Stimulated activated CD4-positive, alpha-beta T cell treated with anti-CD3 and anti-CD28 coated beads, TNF-alpha, amount 100 ng/mL, for 24 hours (primary cell): Measurements from ENCODE around the gene PTPN14.

Experiments
- DNase-seq, 3 experiments: peaks; one replicate each; pipeline ENCODE4 v3.0.0-alpha.2; 2020; ENCODE audit warnings: low read depth in 3 of 3

The PTPN14 gene

DNA sequence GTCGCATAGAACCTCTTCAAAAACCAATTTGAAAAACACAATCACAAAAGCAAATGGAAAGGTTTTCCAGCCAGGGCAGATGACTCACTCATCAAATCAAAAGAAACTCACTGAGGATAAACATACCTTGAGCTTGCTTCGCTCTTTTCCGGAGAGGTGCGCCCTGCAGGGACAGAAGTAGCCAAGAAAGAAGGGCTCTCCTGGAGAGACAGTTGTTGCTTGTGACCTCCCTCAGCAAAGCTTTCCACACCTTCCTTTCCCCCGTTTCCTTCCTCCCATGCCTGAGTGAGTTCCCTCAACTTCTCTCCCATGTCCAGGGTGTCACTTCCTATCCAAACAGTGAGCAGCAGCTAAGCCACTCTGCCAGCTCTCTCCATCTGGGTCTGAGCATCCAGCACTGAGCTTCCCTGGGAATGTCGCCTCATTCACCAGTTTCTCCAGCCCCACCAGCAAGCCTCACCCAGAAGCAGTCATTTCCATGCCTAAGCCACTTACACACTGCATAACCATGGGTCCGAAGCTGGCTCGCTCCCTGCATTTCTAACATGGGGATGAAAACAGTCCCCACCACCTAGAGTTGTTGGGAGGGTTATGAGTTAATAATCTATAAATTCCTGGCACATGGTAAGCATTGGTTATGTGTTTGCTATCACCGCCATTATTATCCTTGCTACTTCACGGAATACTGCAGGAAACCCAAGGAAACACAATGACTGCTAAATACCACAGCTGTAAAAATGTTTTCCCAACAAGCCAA, 75.0 kb downstream of the PTPN14 start:
- no peak for DNase-seq

DNA sequence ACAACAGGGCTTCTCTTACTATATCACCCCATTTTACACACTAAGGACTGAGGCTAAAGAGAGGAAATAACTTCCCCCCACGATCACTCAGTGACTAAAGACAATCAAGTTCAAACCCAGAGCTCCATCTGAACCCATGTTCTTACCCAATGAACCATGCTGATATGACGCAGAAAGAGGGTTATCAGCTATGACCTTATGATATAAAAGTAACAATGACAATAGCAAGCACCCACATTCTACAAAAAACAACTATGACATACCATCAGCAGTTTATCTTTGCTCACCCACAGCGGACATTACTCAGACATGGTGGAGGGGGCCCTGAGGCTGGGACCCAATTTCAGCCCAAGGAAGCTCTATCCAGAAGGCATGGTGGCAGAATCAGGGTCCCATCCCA, 75.7 kb downstream of the PTPN14 start:
- DNase-seq, result no peak

DNA sequence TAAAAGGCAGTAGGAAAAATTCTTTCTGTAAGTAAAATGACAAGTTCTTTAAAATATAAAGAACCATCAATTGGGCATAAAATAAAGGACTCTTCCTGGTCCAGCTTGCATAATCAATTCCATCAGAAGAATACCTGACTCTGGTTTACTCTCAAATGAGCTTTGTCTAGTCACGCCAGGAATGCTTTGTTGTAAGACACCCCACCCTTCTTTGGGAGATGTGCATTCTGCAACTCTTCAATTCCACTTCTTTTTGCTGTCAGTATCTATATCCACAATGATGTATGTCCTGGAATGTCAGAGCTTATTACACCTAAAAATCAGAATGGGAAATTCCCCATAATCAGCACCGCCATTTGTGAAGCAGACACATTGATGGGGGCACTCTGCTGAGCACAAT, 76.1 kb downstream of the PTPN14 start:
- DNase-seq, result no peak

DNA sequence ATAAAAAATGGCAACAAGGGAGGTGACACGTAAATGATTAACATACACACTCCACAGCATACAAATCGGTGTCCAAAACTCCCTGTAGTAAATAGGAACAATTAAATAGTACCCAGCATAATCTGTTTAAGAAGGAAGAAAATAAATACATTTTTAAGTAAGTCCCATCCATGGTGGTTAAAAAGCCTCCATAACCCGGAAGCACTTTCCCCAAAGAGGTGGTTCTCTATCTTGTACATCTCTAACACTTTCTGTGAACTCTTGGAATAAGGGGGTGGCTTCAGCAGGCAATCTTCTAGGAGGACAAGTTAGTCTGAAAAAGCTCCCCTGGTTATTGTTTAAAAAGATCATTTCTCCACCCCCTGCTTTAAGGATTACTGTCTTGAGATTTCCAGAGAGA, 76.9 kb downstream of the PTPN14 start:
- no peak for DNase-seq

DNA sequence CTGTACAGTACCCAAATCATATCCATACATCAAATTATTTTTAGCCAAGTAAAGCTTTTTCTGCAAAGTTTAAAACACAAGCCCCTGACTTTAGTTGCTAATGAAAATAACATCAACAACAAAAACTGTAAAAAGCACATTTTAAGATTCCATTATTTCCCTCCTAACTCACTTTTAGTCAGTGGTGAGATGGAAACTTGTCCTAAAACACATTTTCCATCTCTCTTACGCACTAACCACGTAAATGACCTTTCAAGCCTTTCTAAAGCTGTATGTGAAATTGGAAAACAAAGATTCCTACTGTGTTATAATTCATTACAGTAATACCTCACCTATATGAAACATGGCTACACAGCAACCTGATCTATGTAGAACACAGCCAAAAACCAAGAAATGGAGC, 77.5 kb downstream of the PTPN14 start:
- no peak for DNase-seq

DNA sequence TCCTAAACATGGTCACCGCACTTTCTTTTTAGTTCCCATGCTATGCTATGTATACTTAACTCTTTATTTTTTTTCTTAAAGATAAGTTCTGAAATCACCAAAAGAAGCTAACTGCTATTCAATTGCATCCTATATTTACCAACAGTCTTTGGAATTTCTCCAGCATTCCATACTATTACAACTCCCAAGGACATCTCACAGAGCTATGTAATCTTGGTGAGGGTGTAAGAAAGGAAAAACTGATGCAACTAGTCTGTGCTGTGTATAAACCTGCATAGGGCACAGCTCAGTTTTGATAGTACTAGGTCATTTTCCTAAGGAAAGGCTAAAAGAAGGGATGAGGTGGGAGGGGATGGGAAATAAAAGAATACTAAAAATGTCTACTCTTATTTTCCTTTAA, 78.0 kb downstream of the PTPN14 start:
- no peak for DNase-seq

DNA sequence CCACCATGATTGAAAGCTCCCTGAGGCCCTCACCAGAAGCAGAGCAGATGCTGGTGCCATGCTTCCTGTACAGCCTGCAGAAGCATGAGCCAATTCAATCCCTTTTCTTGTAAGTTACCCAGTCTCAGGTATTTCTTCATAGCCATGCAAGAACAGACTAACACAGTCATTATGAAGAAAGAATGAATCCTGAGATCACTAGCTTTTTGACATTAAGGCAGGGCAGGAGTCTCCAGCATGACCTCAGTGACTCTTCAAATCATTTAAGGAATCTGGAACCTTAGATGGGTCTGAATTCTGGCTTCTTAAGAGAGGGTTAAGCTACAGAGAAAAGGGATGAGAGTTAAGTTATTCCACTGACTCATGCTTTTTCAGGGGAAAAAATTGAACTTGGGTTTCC, 79.0 kb downstream of the PTPN14 start:
- DNase-seq, result no peak

DNA sequence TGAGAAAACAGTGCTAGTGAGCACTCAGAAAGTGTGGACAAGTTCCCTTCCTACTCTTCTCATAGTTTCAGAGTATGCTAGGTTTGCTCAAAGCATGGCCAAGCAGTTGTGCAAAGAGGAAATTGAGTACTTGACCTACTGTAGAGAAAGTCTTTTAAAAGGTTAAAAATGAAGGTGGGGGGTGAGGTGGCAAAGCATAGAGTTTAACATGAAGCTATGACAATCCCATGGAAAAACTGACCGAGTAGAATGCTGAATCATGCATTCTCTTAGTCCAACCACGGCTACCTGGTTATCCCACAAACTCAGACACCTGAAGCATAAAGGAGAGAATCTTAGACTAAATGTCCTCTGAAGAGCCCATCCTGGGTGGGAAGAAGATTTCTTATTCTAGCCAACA, 79.9 kb downstream of the PTPN14 start:
- no peak for DNase-seq

DNA sequence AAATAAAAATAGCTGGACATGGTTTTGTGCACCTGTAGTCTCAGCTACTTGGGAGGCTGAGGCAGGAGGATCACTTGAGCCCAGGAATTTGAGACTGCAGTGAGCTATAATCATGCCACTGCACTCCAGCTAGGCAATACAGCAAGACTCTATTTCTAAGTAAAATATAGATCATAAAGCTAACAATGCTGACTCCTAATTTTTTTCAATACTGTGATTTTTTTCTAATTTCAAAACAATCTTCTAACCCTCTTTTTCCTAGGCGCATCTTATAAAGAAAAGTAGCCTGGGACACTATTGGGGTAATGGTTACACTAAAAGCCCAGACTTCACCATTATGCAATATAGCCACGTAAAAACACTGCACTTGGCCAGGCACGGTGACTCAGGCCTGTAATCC, 81.3 kb downstream of the PTPN14 start:
- no peak for DNase-seq

DNA sequence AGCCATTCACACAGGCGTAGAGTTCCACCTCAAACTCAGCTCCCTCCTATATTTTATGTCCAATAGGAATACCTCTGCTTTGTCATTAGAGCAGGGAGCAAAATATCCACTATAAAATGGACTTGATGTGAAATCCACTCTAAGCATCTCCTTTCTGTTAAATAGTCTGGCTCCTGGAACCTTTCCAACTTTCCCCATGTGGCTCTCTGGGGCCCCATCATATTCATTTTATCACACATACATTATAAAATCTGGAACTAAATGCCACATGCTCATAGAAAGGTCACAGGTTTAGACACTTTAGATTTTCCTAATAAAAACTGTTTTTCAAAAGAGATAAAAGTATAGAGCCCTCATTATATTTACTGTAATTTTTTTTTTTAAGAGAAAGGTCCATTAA, 82.1 kb downstream of the PTPN14 start:
- no peak for DNase-seq

DNA sequence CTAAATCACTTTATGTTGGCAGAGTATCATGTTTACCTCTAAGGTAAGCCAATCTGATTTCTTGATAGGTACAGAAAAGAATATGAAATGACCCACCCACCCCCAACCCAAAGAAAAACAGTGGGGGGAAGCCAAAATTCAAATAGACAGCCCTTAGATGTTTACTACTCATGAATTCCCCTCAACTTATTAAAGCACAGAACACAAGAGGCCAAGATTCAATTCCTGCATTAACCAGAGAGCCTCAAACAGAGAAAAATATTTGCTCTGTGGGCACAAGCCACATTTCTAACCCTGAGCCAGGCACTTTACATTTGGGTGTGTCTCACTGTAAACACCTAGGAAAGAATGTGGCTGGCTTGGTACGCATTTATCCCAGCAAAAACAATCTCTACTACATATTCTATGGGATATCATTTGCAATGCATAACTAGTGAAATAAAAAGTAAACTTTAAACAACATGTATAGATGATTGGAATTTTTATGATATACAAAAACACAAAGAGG, 84.3 kb downstream of the PTPN14 start:
- DNase-seq, result no peak

DNA sequence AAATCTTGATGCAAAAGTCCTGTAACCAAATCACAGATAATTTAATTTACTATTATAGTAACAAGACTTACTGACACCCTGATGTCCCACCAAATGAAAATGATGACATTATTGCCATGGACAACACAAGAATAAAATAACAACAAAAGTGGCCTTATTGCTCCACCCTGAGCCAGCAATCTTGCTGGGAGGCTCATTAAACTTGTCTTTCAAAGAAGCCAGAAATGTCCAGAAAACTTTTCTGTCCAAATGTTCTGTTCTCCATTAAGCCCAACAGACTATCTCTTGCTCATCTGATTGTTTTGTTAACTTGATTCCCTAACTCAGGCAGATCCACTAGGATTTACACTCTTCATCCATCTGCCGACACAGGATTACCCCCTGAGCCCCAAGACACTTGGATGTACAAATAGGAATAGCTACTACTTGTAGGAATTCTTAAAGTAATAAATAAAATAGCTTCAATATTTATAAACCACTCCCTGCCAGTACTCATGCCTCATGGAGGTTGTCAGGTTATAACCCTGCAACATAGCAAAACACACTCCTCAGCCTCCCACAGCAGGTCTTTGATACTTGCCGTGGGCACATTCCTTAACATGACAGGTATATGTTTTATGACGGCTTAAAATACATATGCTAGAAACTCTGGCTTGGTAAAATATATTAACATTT, 84.9 kb downstream of the PTPN14 start:
- no peak for DNase-seq

DNA sequence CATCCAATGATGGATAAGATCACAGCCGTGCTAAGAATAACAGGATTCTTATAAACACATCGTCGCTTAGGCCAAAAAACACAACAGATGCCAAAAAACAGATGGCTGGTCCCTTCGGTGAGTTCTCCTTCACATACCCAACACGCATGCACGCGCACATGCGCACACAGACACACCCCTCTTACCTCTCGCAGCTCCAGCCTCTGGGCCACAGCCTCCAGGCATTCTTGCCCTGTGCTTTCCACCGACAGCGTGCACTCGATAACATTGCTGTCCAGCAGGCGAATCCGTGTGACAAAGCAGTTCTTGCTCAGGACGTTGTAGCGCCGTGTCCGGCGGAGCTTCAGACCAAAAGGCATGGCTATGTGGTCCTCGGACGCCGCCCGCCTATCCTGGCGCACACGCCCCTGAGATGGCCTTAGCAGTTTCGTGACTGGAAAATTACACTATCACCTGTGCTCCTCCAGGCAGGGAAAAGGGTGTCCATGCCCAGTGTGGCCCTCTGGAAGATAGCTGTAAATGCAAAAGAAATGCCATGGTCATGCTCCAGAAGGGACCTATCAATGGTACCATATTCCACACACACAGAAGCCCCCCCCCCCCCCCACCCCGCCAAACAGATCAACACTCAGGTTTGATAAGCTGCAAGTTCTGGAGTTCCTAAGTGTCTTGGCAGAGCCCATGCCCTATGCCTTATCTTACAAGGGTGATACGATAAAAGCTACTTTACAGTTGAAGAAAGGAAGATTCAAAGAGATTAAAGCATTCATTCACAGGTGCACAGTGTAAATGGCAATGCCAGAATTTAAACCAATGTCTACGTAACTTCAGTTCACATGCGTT, 86.7 kb downstream of the PTPN14 start:
- no peak for DNase-seq

DNA sequence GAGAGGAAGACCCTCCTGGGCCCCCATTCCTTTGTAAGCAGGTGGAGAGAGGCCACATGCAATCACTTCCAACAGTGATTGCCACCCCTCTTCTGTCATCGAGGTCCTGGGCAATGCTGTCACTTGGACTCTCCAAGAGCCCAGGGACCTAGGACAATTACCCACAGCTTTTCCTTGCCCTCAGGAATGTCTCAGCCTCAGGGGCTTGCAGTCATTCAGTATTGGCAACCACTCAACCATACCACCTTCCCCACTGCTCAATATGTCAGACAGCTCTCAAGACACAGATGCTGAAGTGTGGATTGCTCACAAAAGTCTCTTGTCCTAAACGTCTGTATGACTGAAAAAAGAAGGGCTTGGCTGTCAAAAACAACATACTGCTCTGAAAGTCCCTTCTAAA, 87.8 kb downstream of the PTPN14 start:
- DNase-seq, result no peak

DNA sequence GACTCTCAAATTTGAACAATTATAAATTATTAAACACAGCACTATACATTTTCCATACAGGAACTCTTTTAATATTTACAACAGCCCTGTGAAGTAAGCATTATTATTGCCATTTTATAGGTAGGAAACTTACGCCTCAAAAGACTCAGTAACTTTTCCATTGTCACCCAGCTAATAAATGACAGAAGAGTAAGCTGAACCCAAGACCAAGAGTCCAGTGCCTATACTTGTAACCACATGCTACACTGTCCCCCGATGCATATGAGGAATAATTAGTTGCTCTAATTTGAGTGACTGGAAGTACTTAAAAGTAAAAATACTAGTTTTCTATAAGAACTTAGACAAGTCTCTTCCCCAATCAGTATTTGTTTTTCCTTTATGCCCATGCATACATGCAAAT, 88.5 kb downstream of the PTPN14 start:
- no peak for DNase-seq

DNA sequence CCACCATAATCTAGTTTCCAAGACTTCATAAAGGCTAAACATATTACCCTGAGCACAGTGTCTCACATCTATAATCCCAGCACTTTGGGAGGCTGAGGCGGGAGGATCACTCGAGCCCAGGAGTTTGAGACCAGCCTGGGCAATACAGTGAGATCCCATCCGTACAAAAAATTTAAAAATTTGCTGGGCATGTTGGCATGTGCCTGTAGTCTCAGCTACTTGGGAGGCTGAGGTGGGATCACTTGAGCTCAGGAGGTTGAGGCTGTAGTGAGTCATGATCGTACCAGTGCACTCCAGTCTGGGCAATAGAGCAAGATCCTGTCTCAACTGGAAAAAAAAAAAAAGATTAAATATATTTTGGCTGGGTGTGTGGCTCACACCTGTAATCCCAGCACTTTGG, 90.1 kb downstream of the PTPN14 start:
- DNase-seq, result no peak

DNA sequence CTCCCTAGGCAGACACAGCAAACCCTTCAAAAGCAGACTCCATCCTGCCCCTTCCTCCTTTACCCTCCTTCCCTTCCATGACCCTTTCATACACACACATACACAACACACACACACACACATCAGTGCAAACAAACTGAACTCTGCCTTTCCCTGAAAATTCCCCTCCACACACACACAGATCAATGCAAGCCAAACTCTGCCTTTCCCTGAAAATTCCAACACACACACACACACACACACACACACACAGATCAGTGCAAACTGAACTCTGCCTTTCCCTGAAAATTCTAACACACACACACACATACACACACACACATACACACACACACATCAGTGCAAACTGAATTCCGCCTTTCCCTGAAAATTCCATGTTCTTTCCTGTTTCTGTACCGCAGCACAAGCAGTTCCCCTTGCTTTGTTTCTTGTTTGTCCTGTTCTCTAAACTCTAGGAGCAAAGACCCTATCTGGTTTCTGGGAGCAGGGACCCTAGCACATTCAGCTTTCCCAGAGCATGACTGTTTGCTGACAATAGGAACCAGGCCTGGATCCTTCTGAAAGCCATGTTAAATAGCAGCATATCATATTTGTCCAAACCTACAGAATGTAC, 91.0 kb downstream of the PTPN14 start:
- DNase-seq, result no peak

DNA sequence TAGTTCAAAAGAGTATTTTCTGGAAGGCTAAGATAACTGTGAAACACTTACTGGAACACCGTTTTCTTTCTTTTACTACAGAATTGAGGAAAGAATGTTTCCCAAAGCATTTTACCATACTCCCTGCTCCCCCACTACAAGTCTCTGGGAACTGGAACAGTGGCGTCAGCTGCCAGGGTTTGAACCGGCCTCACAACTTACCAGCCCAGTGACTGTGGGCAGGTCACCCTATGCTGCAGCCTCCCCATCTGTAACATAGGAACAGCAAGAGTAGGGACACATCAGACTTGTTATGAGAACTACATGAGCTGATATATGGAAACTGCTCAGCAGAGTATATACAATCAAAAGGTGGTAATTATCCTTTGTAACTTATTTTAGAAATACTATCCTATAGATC, 91.5 kb downstream of the PTPN14 start:
- DNase-seq, result no peak

DNA sequence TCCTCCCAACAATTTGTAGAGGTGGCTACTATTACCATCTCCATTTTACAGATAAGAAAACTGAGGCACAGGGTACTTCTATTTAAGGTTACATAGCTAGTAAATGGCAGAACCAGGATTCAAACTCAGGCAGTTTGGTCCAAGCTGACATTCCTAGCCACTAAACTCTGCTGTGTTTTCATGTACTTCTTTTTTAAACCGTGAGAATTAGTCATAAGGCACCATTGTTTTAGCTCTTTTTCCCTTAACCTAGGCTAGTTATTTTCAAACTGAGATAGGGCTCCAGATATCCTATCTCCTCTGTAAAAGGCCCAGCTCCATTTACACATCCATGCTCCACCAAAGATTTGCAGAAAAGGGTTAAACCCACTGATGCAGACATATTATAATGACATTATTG, 92.9 kb downstream of the PTPN14 start:
- DNase-seq, result no peak

DNA sequence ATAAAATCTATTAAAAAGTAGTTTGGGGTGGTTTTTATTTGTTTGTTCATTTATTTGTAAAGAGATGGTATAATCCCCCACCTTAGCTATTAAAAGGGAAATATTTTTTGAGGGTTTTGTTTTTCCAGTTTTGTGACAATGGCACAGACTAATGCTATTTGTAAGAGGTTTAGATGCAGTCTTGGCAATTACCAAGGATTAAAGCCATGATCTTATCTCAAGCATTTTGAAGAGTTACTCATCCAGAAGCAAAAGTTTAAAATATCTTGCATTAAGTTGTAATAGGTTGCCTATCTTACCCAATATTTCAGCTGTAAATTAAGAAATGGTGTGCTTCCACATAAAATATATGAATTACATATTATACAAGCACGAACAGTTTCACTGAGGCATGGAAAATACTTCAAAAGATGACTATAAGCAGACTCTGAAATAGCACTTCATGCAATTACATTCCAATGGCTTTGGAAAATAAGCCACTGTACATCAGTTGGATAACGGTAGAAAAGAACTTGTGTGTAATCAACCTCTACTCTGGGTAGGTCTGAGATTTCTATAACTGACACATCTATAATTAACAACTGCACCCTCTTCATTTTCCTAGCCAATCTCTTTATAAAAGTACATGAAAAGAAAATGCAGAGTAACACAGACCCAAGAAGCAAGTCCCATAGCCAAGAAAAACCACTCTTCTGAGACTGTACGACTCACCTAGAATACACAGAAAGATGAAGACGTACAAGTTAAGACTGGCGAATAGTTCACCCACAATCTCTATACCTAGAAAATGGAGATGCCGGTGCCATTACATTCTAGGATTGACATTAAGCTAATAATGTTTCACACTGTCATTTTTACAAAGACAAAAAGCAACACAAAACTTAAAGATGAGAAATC, 95.2 kb downstream of the PTPN14 start:
- no peak for DNase-seq

DNA sequence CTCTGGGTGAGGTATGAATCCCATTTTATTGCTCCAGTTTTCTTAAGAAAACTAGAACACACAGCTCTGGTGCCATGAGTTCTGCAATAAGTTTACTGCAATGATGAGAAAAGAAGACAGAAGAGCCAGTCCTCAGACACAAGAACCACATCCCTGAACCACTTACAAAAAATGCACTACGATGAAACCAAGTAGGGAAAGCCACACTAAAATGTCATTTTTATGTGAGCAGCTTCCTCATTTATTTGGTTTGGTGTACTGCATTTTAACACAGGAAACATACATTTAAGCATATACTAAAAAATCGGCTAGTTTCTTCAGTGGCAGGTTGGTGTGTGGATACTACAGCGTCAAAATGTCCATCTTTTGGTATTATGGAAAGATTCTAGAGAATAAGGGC, 95.9 kb downstream of the PTPN14 start:
- no peak for DNase-seq
